Neural cell (in vitro differentiated cells): ENCODE measurements around the gene ROPN1.

Experiments
- CTCF ChIP-seq: fragments of 450-650 bp; IDR thresholded peaks from 2 replicates; pipeline ENCODE4 v1.5.1; 2014; ENCODE audit warnings: antibody characterized with exemption, mild to moderate bottlenecking, moderate library complexity; ENCODE audit not compliant: poor library complexity, severe bottlenecking
- POLR2AphosphoS5 ChIP-seq: IDR thresholded peaks from 2 replicates; pipeline ENCODE4 v1.6.1; 2012
- REST ChIP-seq: IDR thresholded peaks from 2 replicates; pipeline ENCODE4 v1.6.1; 2012; ENCODE audit warnings: borderline replicate concordance

DNA sequence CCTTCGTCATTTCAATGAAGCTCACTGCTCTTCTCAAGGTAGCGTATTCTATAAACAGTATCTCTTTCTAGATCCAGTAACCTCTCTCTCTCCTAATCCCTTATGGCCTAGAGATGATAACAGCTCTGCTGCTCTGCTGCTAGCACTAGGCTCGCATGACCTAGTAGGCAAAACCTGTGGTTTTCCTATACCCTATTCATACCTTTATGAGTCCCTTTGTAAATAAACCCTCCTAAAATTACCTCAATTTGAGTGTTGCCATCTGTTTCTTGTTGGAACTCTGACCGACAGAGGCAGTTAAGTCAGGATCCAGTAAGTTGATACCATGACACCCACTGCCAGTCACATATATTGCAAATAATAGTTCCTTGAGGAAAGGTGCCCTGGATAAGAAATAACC is 38.2 kb downstream of the ROPN1 start:
- TF ChIP-seq CTCF (no peak), REST (no peak), POLR2AphosphoS5 (no peak)
